ENCODE data around the gene OR11H6.
"Not testable (repeated sequence)": the region's sequence is repeated elsewhere in the genome, so short reads cannot be mapped to it uniquely, and the experiment has no call there.

Gene OR11H6

DNA sequence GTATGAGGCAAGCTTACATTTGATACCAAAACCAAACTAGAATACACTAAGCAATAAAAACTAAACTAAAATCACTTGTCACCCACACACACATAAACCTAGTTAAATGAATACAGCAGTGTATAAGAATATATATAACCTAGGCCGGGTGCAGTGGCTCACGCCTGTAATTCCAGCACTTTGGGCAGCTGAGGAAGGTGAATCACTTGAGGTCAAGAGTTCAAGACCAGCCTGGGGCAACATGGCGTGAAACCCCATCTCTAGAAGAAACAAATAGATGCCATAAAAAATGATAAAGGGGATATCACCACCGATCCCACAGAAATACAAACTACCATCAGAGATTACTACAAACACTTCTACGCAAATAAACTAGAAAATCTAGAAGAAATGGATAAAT, 40.9 kb downstream of the OR11H6 start:
- DNase-seq (ENCODE audit: low read depth in 2 of 2) = not testable (repeated sequence)

DNA sequence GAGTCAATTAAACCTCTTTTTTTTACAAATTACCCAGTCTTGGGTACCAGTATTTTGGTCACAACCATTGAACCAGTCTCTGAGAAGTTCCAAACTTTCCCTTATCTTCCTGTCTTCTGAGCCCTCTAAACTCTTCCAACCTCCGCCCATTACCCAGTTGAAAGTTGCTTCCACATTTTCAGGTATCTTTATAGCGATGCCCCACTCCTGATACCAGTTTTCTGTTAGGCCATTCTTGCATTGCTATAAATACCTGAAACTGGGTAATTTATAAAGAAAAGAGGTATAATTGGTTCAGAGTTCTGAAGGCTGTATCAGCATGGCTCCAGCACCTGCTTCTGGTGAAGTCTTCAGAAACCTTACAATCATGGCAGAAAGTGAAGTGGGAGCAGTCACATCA, 50.6 kb downstream of the OR11H6 start:
- no peak for DNase-seq (ENCODE audit: low read depth in 2 of 2)

Measured in stimulated activated CD4-positive, alpha-beta T cell treated with anti-CD3 and anti-CD28 coated beads, Interleukin-4, amount 100 ng/mL, for 48 hours (primary cell).